Urothelium cell line (cell line): ENCODE data around the gene GRB14.
"Not testable (repeated sequence)": the region's sequence is repeated elsewhere in the genome, so short reads cannot be mapped to it uniquely, and the experiment has no call there.

Experiments used
- DNase-seq: peaks from one replicate; pipeline ENCODE4 v3.0.0; 2011; ENCODE audit warnings: low spot score, mixed read lengths
- FAIRE-seq: peaks from 2 replicates; lab custom pipeline; 2011; peaks lifted over from hg19 to GRCh38; lab: Jason Lieb, UNC

GRB14 gene

DNA sequence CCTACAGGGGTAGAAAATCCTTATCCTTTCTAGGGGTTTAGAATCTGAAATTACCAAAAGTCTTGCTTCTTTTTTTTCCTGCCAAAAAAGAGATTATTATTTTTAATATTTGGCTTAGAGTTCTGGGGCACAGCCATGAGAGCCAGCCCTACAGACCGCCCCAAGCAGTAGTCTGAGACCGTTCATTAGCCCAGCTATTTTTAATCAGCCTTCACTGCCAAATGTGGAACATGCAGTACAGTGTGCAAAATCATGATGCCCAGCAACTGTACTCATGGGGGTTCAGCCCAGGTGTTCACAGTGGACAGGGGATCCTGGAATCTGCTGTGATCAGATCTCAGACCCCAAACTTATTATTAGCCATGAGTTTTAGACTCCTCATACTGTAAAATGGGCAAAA, 60.4 kb downstream of the GRB14 start:
- FAIRE-seq (no peak), DNase-seq (no peak)

DNA sequence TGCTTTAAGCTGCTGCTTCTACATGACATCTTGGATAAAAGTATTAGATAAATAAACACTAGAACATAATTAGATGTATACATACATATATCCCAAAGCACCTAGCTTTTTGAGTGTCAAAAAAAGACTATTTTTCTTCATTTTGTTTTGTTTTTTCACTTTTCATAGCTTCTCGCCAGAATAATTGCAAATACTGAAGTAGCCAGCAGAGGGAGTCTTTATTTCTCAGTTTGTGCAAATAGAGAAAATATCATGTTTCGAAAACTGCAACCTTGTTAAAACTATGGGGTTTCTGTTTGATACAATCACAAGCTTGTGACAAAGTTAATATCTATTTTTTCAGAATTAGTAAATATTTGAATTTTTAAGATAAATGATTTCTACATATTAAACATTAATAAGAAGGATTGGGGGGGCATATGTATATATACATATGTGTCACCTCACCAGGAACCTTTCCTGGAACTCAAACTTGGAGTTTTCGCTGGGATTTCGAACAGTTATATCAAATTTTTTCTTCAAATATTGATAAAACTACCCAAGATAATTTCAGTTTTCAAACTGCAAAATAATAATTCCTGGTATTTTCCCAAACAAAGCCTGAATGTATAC, 61.0 kb downstream of the GRB14 start:
- FAIRE-seq (no peak), DNase-seq (peak; percentile 14)

DNA sequence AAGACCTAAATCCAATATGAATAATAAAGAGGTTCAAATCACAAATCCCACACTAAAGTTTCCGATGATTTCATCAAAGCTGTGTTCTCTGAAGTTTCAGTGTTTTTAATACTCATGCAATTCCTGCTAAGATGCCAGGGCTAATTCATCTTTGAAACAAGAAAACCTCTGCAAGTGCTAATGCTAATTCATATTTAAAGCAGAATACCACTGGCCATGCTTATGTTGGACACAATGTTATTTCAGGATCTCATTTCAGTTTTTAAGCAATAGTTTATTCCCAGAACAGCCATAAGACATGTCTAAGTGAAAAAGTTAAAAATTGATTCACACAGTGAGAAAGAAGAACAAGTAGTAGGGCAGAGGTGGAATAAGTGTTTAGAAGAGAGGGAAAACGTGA, 62.8 kb downstream of the GRB14 start:
- FAIRE-seq (no peak), DNase-seq (no peak)

DNA sequence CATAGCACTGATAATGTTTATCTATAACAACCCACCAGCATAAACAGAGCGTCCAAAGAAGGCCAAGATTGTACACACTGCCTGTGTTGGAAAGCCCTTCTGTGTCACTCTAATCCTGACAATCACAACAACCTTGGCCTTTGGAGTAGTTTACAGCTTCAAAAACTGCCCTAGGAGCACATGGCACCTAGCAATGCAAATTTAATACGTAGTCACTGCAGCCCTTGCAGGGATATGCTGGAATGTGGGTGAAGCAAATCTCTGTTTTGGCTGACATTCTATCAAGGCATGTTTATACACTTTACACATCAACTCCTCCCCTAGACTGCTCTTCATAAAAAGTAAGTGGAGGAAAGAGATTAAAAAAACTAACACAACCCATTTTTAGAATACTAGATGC, 66.8 kb downstream of the GRB14 start:
- no peak for FAIRE-seq

DNA sequence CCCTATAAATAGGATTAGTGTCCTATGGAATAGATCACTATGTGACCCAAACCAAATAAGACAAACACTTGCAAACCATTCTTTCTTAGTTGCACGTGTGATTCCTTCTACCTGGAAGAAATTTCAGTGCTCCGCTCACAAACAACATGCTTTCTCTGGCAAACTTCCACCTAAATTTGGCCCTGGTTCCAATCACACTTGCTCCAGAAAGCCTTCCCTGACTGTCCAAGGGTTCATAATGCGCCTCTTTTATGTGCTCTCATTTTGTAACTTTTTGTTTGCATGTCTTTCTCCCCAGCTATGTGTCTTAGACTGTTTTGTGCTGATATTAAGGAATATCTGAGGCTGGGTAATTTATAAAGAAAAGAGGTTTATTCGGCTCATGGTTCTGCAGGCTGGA, 69.8 kb downstream of the GRB14 start:
- no peak for FAIRE-seq
- no peak for DNase-seq

More for the DNA sequence above, 66.8 kb downstream of the GRB14 start:
- DNase-seq: no peak

DNA sequence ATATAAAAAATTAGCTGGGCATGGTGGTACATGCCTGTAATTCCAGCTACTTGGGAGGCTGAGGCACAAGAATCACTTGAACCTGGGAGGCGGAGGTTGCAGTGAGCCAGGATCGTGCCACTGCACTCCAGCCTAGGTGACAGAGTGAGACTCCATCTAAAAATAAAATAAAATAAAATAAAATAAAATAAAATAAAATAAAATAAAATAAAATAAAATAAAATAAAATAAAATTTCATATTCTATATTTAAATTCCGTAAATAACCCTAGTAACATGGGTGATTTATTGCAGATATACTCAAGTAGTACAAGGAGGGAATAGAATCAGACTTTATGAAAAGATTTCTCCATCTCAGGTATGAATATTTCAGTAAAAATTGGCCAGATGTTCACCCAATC, 71.6 kb downstream of the GRB14 start:
- FAIRE-seq, DNase-seq: not testable (repeated sequence)

DNA sequence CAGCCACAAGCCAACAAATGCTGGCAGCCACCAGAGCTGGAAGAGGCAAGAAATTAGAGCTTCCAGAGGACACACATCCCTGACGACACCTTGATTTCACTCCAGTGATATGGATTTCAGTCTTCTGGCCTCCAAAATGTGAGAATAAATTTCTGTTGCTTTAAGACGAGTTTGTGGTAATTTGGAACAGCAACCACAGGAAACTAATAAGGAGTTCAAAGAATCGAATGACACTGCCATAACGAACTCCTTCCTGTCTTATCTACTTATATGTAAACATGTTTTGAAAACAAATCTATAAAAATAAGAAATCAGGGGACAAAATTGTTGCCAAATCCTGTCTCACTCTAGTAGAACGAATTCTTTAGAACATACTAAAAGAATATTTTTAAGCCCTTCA, 75.8 kb downstream of the GRB14 start:
- FAIRE-seq (no peak), DNase-seq (no peak)

DNA sequence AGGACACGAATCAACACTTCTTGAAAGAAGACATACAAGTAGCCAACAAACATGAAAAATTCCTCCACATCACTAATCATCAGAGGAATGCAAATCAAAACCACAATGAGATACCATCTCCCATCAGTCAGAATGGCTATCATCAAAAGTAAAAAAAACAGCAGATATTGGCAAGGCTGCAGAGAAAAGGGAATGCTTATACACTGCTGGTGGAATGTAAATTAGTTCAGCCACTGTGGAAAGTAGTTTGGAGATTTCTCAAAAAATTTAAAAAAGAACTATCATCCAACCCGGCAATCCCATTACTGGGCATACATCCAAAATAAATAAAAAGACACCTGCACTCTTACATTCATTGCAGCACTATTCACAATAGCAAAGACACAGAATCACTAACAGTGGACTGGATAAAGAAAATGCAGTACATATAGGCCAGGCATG, 78.7 kb downstream of the GRB14 start:
- DNase-seq: peak; percentile 18
- FAIRE-seq: peak; percentile 13

DNA sequence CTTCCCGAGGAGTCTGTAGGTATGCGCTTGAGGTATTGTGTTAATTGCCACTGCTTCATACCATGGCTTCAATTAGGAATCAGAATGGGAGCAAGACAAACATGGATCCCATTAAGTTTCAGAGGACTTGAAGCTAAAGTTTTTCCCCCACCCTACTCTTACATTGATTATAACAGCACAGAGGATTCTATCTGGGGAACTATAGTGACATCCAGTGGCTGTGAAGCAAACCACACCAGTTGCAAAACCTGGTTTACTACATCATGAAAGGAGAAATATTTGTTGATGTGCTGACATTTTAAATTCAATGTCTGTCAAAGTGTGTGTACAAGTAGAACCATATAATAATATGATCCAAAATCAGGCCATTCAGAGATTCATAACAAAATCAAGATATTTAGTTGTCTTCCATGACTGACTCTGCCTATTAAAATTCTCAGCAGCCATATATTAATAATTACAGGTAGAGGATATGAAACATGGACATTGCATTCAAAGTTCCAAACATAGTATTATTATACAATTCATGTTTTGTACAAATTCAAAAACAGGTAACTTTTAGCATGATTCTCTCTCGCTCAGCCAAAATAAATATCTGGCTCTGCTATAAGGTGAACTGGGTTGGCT, 82.9 kb downstream of the GRB14 start:
- FAIRE-seq (no peak), DNase-seq (peak; percentile 45)

DNA sequence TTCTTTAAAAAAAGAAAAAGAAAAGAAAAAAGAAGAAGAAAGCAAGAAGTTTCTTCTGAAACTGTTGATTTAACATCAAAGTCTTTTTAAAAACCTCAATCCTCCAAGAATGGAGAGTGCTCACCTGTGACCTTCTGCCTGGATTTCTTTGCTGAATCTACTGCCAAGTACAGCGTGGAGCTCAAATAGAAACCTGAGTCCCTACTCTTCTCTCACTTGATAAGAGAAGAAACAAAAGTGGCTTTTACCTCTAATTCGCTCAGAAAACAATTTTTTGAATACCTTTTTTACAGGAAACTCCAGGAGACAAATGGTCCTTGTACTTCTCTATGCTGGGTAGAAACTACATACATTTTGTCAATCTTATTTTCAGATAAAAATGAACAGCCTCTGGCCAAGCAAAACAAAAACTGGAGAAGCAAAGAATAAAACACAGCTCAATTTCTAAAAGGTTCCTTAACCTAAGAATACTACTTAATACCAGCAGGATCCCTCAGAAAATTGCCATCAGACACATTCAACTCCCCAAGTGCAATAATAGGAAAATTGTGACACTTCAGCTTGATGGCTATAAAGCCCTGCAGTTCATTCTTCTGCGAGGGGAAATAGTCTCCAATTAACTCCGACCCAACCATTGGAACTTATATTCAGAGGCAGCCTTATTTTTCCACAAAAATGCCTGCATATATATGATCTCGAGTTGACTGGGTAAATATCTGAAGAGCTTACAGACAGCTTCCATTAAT, 85.8 kb downstream of the GRB14 start:
- DNase-seq: no peak
- FAIRE-seq: no peak

DNA sequence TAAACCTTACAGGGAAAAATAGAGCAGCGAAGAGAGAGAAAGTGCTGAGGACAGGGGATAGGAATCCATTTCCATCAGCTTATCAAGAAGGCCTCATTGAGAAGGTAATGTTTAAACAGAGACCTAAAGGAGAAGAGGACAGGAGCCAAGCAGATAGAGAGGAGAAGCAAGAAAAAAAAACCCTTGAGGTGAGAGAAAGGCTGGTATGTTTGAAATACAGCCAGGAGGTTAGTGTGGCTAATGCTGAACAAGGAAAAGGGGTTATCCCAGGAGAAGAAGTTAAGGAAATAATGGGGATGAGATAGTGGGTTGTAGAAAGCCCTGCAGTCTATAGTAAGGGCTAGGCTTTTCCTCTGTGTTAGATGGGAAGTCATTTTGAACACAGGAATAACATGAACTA, 90.8 kb downstream of the GRB14 start:
- DNase-seq (no peak), FAIRE-seq (no peak)

DNA sequence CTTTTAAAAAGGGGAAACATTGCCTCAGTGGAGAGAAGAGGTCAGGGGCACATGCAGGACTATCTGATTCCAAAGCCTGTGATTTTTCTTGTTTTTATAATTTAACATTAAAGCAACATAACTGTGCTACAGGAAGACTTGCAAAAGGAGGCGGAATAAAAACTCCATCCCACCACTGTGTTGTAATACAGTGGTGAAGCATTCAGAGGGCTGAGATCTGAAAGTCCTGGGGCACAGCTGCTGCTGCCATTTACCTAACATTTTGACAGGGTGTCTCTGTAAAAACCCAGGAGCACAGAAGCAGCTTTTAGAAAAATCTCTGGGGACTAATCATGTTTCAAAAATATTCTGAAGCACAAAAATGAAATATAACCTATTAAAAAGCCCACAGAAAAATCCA, 97.6 kb downstream of the GRB14 start:
- FAIRE-seq (no peak), DNase-seq (no peak)

DNA sequence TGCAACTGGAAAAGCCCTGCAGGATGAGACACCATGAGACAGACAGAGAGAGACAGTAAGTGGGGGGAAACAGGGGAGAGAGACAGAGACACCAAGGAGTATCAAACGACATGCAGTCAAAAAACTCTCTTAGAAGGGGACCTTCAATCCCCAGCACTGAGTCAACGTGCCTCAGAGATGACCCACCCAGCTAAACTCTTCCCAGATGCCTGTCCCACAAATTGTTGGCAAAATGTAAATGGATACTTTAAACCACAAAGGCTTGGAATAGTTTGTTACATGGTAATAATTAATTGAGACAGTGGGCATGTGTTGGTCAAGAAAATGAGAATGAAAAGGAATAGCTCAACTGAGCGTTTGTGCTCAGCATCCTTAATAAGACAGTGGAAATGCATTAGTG, 98.3 kb downstream of the GRB14 start:
- no peak for FAIRE-seq

DNA sequence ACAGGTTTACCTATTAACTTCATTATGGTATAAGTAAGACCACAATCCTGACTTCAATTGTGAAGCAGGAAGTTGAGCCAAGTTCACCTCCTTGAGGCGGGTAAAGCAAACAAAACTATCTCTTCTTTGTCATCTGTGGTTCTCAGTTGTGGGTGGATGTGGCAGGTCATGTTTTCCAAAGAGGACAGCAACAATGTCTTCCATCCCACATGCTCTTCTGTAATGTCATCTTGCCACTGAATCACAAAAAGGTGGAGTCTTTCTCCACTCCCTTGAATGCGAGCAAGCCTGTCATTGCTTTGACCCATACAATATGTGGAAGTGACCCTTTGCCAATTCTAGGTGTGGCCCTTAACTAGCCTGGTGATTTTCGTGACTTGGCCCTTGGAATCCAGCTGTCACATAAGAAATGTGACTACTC, 98.7 kb downstream of the GRB14 start:
- no peak for FAIRE-seq
- no peak for DNase-seq

More for the DNA sequence above, 98.3 kb downstream of the GRB14 start:
- no peak for DNase-seq

DNA sequence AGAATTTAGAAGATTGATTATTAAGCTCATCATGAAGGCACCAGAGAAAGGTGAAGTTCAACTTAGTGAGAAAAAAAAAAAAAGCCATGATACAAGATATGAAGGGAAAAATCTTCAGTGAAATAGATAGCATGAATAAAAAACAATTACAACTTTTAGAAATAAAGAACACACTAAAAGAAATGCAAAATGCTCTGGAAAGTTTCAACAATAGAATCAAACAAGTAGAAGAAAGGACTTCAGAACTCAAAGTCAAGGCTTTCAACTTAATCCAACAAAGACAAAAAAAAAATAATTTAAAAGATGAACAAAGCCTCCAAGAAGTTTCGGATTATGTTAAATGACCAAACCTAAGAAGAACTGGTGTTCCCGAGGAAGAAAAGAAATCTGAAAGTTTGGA, 105.5 kb downstream of the GRB14 start:
- FAIRE-seq (no peak), DNase-seq (no peak)

DNA sequence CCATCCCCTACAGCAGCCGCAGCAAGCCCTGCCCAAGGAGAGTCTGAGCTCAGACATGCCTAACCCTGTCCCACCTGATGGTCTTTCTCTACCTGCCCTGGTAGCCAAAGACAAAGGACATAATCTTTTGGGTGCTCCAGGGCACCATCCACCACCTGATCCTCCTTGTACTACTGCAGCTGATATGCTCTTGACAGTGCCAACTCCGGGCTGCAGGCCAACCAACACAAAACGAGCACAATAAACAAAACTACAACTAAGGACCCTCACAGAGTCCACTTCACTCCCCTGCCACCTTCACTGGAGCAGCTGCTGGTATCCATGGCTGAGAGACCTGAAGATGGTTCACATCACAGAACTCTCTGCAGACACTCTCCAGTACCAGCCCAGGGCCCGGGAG, 106.3 kb downstream of the GRB14 start:
- no peak for FAIRE-seq
- DNase-seq: no peak

DNA sequence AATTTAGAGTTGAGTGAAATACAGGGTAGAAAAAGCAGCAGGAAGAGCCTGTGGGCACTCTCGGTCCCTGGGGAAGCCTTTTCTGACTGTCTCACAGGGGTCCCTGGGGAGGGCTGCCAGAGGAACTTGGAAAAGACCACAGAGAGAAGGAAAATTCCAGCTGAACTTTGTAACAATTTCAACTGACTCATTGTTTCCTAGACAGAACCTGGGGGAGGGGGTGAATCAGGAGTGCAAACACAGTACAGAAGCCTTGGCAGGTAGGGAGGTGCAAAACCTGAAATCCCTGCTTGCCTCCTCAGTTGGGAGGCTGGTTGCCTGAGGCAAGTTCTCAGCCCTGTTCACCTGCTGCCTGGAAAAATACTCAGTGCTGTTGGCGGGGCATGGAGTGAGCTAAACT, 106.8 kb downstream of the GRB14 start:
- FAIRE-seq (no peak), DNase-seq (peak; percentile 37)

DNA sequence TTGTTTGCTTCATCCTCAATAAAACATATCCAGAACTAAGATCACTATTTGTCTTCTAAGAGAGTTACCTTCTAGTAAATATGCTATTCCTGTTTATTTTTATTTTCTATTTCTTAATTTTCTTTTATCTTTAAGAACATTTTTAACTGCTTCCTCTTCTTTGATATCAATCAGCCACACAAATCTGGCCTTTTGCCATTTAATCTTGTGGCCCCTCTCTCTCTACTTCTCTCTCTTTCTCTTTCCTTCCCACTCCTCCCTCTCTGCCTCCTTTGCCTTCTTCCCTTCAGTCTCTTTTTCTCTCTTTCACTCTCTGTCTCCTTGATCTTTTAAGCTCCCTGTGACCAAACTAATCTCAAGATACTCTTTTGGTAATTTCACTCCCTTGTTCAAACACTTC, 108.4 kb downstream of the GRB14 start:
- no peak for FAIRE-seq
- DNase-seq: no peak

DNA sequence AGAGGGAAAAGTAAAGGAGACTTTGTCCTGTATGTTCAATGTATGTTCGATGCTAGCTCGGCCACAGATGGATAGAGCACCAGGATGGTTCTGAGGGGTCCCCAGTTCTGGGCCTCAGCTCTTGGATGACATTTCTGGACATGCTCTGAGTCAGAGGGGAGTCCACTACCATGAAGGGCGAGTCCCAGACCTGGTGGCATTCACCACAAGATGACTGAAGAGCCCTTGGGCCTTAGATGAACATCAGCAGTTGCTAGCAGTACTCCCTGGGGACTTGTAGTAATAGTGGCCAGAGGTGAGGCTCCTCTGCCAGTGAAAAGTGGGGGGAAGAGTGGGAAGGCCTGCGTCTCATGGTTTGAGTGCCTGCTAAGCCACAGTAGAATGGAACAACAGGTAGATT, 109.5 kb downstream of the GRB14 start:
- no peak for DNase-seq
- FAIRE-seq: no peak

DNA sequence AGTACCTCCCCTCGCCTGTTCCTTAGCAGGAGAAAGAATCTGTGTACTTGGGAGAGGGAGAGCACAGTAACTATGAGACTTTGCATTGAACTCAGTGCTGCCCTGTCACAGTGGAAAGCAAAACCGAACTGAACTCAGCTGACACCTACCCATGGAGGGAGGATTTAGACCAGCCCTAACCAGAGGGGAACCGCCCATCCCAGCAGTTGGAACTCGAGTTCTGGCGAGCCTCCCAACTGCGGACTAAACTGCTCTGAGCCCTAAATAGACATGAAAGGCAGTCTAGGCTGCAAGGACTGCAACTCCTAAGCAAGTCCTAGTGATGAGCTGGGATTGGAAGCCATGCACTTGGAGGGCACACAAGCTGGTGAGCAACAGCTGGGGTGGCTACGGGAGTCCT, 110.4 kb downstream of the GRB14 start:
- FAIRE-seq (no peak), DNase-seq (no peak)

DNA sequence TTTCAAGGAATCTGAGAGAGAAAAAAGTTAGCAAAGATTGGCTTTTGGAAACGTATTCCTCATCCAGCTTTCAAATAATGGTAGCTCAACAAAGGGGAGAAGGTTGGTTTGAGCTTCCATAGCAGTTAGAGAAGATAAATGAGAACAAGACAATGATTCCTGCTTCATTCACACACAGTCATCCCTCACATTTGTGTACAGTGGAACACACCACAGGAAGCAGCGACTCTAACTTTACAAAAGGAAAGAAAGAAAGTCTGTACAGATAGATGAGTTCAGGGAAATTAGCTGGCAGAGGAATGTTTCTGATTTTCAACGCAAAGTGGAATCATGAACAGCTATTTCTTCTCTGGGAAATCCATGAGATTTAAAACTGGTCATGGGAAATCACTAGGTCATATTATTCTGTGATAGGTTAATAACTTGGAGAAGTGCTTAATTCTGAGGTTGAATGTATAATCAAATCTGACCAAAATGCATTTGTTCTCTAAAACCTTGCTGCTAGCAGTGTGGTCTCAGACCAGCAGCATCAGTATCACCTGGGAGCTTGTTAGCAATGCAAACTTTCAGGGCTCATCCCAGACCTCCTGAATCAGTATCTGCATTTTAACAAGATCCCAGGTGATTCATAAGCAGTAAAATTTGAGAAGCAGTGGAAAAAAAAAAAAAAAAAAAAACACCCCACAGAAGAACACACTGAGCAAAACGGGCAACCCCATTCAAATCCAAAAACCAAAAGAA, 112.0 kb downstream of the GRB14 start:
- no peak for DNase-seq
- FAIRE-seq: no peak
